HCEC 1CT (cell line): ENCODE data around the gene C9orf50.
A peak's percentile ranks its signal among the peaks of the same experiment; 100 is the strongest.

Experiments used
- DNase-seq: peaks from one replicate; pipeline ENCODE4 v3.0.0-alpha.2; 2017

Gene C9orf50

DNA sequence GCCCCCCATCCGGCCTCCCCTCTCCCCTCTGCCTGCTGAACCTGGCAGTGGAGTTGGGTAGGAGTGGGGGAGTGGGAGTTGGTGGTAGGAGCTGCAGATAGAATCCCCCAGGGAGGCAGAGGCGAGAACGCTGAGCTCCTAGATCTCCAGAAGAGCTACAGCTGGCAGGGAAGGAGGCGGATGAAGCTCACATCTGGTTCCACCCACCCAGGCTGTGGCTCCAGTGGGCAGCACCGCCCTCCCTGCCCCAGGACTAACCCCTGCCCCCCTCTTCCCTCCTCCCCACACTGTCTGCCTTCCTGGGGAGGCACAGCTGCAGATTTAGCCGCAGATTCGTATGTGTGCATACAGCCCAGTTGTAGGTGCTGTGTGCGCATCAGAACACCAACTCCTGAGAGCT lies 34.2 kb downstream of the C9orf50 start:
- no peak for DNase-seq

DNA sequence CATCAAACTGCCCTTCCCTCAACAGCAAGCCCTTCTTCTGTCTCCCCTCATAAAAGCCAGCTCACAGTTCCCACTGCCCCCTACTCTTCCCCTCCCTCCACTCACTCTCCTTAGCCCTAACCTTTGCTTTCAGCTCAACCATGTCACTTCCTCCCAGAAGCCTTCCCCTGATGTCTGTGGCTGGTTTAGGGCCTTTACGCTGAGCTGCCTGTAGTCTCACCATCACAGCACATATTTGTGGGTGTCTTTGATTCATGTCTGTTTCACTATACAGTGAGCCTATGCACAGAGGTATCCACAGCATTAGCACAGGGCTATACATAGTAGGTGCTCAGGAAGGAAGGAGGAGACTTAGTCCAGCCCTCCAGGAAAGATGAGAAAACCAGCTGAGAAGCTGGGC lies 34.7 kb downstream of the C9orf50 start:
- no peak for DNase-seq

DNA sequence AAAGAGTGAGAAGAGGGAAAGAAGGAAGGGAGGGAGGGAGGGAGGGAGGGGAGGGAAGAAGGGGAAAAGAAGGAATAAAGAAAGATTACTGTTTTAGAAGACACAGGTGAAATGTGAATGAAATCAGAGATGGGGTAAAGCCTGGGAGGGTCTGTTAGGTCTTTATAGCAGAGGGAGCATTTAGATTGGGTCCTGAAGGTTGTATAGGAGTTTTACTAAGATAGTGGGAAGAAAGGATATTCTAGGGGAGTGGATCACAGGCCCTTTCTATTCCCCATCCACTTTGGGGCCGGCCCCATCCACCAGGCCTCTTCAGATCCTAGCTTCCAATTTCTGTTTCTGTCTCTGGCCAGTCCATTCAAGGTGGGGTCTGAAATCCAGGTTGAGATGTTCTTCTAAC lies 35.5 kb downstream of the C9orf50 start:
- no peak for DNase-seq

DNA sequence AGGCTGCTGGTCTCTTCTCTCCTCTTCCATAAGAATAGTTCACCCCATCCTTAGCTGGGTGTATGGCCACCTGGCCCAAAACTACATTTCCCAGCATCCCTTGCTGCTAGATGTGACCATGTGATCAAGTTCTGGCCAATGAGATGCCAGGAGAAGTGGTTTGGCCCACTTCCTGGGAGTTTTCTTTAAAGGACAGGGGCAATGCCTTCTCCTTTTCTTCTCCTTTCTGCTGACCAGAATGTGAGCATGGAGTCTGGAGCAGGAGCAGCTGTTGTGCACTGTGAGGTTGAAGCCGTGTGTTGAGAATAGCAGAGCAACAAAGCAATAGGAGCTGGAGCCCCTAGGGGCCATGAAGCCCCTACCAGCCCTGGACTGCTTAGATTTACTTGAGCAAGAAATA lies 36.8 kb downstream of the C9orf50 start:
- peak; percentile 64 for DNase-seq

DNA sequence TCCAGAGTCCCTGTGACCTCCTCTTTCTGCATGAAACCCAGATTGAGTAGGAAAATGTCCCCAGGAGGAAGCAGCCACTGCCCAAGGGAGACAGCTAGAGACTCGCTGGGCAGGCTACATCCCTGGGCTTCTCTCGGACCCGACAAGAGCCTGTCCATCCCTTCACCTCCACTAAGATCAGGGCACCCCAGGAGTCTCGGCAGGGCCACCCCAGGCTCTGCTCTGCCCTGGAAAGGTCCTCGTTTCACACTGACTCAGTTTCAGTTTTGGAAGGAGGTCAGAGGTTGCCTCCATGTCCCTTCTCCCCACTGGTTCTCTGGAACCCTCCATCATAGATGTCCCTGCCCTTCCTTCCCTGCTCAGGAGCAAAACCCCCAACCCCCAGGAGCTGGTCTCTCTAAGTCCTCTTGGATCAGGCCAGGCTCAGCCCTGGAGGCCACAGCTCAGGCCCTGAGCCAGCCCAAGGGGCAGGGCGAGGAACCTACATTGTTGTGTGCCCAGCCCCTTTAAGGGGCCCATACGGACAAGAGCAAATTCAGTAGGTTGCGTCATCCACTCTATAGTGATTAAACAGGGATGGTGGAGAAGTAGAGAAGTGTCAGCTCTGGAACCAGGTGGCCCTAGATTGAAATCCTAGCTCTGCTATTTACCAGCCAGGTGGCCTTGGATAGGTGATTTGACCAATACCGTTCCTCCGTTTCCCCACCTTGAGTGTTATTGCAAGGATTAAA lies 37.4 kb downstream of the C9orf50 start:
- no peak for DNase-seq

DNA sequence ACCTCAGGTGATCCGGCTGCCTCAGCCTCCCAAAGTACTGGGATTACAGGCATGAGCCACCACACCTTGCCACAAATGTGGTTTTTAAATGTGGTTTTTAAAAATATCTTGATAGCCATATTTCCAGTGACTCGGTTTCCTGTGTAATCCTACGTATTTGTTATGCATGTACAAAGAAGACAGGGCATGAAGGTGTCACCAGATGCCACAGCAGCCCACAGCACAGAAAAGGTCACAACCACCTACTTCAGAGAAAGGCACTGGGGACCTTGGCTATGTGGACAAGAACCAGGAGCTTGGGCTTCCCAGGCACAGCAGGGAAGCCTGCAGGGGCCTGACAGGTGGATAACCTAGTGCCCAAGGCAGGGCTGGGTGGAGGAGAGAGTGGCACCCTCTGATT lies 38.0 kb downstream of the C9orf50 start:
- no peak for DNase-seq

DNA sequence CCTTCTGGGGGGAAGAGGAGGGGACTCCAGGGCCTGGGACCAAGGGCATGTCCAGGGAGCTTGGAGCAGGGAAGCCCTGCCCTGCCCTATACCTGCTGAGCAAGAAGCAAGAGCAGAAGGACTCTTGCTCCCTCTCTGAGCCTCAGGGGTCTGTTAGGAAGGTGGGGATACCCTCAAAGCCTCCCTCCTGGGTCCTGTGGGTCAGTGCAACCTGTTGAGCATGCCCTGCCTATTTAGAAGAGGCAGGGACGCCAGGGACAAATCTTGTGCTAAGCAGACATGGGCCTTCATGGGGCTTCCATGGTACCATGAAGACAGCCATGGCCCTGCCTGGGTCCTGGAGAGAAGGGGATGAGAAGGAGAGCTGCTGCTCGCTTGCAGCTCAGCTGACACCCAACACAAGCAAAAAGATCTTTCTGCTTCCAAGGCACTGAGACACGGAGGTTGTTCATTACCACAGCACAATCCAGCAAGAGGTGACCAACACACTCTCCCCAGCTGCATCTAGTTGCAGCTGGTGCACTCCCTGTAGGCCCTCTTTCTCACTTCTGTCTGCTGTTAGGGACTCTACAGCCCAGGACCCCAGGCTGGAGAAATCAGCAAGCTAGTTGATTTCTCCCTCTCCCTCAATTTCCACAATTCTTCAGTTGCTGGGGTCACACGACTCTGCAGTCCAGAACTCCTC lies 39.3 kb downstream of the C9orf50 start:
- DNase-seq = no peak

DNA sequence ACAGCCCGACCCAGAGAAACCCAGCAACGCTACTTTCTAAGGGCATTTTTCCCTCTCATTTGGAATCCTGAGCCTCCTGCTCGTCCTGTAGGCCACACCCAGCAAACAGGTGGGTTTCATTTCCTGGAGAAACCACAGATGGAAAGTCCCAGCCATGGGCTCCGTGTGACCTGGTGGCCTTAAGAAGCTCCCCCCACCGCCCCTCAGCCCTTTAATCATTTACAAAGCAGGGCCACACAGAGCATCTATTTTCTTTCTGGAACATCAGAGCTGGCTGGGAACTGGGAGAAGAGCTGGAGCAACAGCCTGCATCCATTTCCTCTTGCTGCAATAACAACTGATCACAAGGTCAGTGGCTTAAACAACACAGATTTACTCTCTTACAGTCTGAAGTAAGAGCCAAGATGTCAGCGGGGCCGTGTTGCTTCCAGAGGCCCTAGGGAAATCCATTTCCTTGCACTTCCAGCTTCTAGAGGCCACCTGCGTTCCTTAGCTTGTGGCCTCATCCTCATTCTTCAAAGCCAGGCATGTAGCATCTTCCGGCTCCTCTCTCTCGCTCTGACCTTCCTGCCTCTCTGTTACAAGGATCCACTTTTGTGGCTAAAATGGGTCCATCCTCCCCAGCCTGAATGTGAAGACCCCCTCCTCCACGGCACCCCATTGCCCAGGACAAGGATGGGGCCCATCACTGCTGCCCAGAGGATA lies 40.5 kb downstream of the C9orf50 start:
- no peak for DNase-seq

DNA sequence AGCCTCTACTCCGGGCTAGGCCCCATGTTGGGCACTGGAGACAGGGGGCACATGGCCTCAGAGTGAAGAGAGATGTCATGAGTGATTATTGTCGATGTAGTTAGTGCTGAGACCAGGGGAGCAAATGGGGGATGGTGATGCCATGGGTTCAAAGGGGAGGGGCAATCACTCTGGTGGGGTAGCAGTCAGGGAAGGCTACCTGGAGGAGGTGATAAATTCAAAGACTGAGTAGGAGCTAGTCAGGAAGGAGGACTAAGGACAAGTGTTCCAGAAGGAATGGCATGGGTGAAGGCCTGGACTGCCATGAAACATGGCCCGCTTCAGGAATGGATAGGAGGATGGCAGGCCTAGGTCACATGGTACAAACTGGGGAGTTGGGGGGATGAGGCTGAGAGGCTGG lies 41.6 kb downstream of the C9orf50 start:
- no peak for DNase-seq

DNA sequence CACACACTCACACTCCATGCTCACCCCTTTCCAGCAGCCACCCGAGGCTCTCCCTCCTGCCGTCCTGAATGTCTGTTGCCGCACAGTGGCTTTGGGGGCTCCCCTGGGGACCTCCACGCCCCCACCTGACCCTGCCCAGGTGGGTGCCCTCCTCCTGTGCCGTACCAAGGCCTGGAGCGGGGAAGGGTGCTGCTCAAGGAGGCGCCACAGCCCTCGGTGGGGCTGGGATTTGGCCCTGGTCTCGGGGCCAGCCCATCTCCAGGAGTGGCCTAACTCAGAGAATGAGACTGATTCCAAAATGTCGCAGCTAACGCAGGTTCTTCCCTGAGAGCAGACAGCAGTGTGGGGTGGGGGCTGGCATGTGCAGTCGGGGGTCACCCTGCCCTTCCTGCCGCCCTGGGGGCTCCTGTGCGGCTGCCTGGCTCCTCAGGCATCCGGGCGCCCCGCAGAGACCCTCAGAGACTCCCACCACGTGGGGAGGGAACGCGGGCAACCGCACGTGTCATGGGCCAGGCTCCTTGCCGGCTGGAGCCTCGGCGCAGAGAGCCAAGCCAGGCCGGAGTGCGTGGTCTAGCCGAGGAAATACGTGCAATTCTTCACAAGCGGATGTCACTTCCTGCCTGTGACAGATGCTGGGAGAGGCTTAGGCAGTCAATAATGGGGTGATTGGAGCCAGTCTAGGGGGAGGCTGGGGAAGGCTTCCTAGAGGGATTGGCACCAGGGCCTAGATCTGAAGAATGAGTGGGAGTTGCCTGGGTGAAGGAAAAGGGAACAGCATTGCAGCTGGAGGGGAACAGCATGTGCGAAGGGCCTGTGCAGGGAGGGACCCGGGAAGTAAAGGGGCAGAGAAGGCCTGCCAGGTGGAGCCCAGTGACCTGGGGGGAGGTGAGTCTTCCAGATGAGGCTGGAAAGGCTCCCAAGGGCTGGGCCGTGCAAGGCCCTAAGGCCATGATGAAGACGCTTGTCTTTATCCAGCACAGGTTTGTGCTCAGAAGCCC lies 44.1 kb downstream of the C9orf50 start:
- no peak for DNase-seq

DNA sequence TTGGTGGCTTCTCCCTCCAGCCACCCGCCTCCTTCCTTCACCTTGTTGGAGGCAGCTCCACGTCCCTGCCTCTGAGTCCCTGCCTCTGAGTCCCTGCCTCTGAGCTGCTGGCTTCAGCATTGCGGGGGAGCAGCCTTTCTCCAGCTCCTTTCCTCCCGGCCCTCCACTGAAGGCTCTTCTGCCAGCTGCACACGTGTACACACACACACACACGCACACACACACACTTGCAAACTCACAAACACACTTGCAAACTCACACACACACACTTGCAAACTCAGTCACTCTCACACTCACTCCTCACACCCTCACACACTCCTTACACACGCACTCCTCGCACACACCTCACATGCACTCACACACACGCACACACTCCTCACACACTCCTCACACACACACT lies 45.1 kb downstream of the C9orf50 start:
- DNase-seq = no peak

DNA sequence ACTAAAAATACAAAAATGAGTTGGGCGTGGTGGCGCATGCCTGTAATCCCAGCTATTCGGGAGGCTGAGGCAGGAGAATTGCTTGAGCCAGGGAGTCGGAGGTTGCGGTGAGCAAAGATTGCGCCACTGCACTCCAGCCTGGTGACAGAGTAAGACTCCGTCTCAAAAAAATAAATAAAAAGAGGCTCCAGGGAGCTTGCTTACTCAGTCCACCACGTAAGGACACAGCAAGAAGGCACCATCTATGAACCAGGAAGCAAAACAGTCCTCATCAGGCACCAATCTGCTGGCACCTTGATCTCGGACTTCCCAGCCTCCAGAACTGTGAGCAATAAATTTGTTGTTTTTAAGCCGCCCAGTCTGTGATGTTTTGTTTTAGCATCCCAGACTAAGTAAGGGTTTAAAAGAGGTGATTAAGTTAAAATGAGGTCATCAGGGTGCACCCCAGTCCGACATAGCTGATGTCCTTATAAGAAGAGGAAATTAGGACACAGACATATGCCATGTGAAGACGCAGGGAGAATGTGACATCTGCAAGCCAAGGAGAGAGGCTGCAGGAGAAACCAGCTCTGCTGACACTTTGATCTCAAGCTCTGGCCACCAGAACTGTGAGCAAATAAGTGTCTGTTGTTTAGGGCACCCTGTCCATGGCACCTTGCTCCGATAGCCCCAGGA lies 45.9 kb downstream of the C9orf50 start:
- DNase-seq = peak; percentile 62

DNA sequence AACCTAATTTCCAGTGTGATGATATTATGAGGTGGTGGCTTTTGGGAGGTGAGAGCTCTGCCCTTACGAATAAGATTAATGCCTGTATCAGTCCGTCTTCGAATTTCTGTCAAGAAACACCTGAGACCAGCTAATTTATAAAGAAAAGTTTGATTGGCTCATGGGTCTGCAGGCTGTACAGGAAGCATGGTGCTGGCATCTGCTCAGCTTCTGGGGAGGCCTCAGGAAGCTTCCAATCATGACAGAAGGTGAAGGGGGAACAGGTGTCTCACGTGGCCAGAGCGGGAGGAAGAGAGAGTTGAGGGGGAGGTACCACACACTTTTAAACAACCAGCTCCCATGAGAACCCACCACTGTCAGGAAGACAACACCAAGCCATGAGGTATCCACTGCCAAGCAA lies 46.9 kb downstream of the C9orf50 start:
- no peak for DNase-seq

DNA sequence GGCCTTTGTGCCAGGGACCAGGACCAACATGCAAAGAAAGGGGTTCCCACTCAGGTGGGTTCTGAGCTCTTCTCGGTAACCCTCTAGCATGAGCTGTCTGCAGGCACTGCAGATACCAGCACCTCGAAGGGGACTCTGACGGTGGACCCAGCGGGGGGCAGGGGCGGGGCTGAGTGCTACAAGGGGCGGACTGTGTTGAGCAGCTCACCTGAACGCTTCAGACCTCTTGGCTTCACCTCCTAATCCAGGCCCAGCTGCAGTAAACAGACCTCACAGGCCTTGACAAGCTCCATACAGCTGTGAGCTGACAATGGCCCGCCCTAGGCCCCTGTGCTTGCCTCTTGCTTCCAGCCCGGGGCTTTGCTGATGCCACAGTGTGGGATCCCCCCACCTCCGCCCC lies 48.4 kb downstream of the C9orf50 start:
- DNase-seq = no peak

DNA sequence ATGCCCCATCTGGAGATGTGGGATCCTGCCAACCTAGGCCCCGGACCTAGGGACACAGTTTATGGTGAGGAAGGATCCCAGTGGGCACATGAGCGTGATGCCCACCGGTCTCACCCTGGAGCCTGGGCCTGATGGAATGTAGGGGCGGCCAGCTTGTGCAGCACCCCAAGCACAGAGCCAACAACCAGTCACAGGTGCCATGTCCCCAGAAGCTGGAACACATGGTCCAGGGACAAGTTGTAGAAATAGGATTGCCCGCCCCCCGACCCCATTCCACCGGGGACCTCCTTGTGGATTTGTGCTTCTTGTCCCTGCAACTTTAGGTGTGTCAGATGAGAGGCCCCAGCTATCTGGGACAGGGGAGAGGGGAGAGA lies 48.9 kb downstream of the C9orf50 start:
- no peak for DNase-seq

DNA sequence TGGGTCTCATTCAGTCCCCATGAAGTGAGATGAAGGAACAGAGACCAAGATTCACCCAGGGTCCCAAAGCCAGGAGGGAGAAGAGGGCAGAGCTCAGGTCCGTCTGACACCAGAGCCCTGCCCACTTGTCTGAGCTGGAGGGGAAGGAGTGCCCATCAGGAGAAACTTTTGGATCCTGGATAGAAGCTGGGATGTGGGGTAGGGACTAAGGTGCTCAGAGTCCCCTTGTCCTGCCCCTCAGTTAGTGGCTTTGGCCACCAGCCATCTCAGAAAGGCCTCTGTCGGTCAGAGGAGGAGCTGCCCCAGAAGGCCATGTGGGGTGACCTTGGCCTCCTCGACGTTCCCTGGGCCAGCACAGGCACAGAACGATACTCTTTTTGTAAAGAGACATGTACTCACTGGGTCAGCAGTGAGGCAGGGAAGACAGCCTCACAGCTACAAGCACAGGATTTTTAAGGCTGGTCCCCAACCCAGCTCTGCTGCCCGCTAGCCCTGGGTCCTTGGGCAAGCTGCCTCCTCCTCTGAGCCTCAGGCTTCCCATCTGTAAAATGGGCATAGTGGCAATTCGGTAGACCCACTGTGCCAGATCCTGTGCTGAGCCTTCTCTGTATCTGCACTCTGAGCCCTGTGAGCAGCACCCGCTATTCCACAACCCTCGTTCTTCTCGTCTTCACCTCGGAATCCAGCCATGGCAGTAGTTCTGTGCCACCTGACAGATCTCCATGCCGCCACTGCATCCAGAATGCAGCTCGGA lies 49.4 kb downstream of the C9orf50 start:
- no peak for DNase-seq

DNA sequence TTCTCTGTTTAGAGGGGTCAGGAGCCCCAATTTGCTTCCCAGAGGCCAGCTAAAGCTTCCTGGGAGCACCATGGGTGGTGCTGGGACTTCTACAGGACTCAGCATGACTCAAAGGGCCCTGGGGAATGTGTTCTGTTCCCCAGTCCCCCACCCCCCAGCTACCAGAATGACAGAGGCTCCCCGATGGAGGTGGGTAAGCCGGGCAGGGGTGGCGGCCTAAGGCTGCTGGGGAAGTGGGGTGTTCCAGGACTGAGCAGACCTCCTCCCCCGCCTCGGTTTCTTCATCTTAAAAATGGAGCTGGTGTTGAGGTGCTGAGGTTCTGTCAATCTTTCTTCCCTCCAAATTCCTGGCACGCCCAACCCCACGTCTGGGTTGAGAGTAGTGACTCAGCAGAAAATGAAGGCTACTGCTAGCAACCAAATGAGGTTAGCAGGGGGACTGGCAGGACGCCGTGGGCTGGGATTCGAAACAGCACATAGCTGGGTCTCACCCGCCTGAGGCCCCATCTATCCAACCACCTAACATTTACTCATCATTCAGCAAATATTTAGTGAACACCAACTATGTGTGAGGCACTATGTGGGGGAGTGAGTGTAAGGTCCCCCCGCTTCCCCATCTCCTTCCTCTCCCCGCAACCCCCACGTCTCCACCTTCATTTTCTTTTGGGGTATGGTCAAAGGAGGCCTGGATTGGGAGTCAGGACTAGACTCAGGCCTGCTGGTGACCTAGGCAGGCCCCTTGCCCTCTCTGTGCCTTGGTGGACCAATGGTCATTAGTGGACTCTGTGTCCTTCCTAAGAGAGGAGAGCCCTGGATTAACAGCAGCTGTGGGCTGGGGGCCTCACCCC lies 50.2 kb downstream of the C9orf50 start:
- peak; percentile 84 for DNase-seq

DNA sequence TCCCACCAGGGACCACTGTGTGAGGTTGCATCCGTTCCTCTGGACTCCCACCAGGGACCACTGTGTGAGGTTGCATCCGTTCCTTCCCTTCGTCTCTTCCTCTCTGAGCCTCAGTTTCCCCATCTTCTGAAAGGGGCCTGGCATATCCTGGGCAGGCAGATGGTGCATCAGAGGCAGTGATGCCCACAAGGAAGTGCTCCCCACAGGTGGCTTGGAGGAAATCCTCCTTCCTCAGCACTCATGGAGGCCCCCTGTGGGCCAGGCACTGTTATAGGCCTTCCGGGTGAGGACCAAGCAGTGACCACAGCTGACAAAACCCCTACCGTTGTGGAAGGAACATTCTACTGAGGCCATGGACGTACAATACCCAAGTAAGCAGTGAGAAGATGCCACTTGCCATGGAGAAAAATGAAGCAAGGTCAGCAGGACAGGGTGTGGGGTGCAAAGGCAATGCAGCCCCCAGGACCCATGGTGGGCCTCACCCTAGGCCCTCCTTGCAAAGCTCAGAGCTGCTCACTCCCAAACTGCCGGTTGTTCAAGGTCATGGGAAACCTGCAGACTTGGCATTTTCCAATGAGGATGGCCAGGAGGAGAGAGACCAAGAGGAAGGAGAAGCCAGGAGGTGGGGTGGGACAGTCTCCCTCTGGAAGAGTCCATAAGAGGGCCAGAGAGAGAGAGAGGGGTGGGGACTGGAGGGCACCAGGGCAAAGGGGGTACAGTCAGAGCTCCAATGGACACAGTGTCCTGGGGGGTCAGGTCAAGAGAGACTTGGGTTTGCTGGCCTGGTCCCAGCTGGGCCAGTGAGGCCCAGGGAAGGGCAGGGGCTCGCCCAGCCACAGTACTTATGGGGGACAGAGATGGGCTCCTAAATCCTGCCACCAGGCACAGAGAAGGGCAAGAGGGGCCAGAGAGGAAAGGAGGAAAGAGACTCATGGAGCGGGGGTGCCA lies 51.1 kb downstream of the C9orf50 start:
- DNase-seq = peak; percentile 57
